Activated T-cell treated with anti-CD3 and anti-CD28 coated beads for 48 hours (primary cell): ENCODE measurements around the gene P4HA2.

Experiments
- DNase-seq: peaks from one replicate; pipeline ENCODE4 v3.0.0-alpha.2; 2020; ENCODE audit warnings: low read depth

P4HA2 gene

GRCh38 chr5:132250547-132250946, 22.9 kb upstream of the P4HA2 start:
- no peak for DNase-seq

GRCh38 chr5:132246806-132247205, 19.2 kb upstream of the P4HA2 start:
- no peak for DNase-seq

GRCh38 chr5:132245593-132245992, 17.9 kb upstream of the P4HA2 start:
- no peak for DNase-seq

GRCh38 chr5:132243366-132243977, 15.8 kb upstream of the P4HA2 start:
- DNase-seq: no peak

GRCh38 chr5:132239776-132240175, 12.1 kb upstream of the P4HA2 start:
- no peak for DNase-seq

GRCh38 chr5:132238901-132239500, 11.3 kb upstream of the P4HA2 start:
- DNase-seq: no peak

GRCh38 chr5:132238169-132238744, 10.6 kb upstream of the P4HA2 start:
- DNase-seq: peak; percentile 72

GRCh38 chr5:132237670-132238069, 10.0 kb upstream of the P4HA2 start:
- DNase-seq: no peak

- DNase-seq: no peak
Observed at GRCh38 chr5:132237141-132237540, 9.5 kb upstream of the P4HA2 start.

GRCh38 chr5:132235340-132235739, 7.7 kb upstream of the P4HA2 start:
- DNase-seq: no peak

GRCh38 chr5:132234684-132235062, 7.0 kb upstream of the P4HA2 start:
- no peak for DNase-seq

- no peak for DNase-seq
Observed at GRCh38 chr5:132233811-132234683, 6.4 kb upstream of the P4HA2 start.

GRCh38 chr5:132233081-132233480, 5.4 kb upstream of the P4HA2 start:
- no peak for DNase-seq

- no peak for DNase-seq
Observed at GRCh38 chr5:132232465-132232864, 4.8 kb upstream of the P4HA2 start.

GRCh38 chr5:132230871-132231270, 3.2 kb upstream of the P4HA2 start:
- DNase-seq: no peak

- DNase-seq: no peak
Observed at GRCh38 chr5:132229236-132229635, 1.6 kb upstream of the P4HA2 start.

- DNase-seq: no peak
Observed at GRCh38 chr5:132228241-132229035, 785 bp upstream of the P4HA2 start.

GRCh38 chr5:132227235-132227484, 493 bp downstream of the P4HA2 start:
- DNase-seq: no peak

- DNase-seq: no peak
Observed at GRCh38 chr5:132226516-132227234, 978 bp downstream of the P4HA2 start.

- peak; percentile 38 for DNase-seq
Observed at GRCh38 chr5:132225165-132226032, 2.3 kb downstream of the P4HA2 start.

GRCh38 chr5:132224716-132225115, 2.9 kb downstream of the P4HA2 start:
- no peak for DNase-seq
